Naive B cell (primary cell): ENCODE results near the gene IQSEC1. TPM values are rescaled to one million over a fixed set of nuclear protein-coding genes. Genes with fewer than 3 reads are reported as not detected.
A peak's percentile ranks its signal among the peaks of the same experiment; 100 is the strongest.

Source experiments
- ATAC-seq, 2 donors: fragments of 150-1000 bp; cut with Tn5 transposase; 2 replicates each; pipeline ENCODE4 v1.10.0; 2021; ENCODE audit warnings: low read depth in 2 of 2, mild to moderate bottlenecking in 2 of 2, moderate library complexity in 2 of 2
- DNase-seq: peaks from one replicate; pipeline ENCODE4 v3.0.0; 2022
- H3K27ac Mint-ChIP-seq, 6 donors: one replicate each; pipeline ENCODE4 v1.8.0; 2020 to 2022; ENCODE audit warnings: mild to moderate bottlenecking in 6 of 6, mixed read lengths in 6 of 6, moderate library complexity in 5 of 6, inconsistent platforms in 2 of 6
- H3K27me3 Mint-ChIP-seq, 3 donors: one replicate each; pipeline ENCODE4 v1.8.0; 2021 to 2022; ENCODE audit warnings: mixed read lengths in 3 of 3, mild to moderate bottlenecking in 1 of 3
- H3K36me3 Mint-ChIP-seq, 2 donors: one replicate each; pipeline ENCODE4 v1.8.0; 2020 to 2022; ENCODE audit warnings: mixed read lengths in 2 of 2, inconsistent platforms in 1 of 2, mild to moderate bottlenecking in 1 of 2
- H3K4me1 Mint-ChIP-seq, 3 donors: one replicate each; pipeline ENCODE4 v1.8.0; 2020 to 2022; ENCODE audit warnings: mixed read lengths in 3 of 3, inconsistent platforms in 1 of 3, mild to moderate bottlenecking in 1 of 3, moderate library complexity in 1 of 3
- H3K4me3 Mint-ChIP-seq, 8 donors: one replicate each; pipeline ENCODE4 v1.8.0; 2020 to 2022; ENCODE audit warnings: mild to moderate bottlenecking in 8 of 8, mixed read lengths in 8 of 8, moderate library complexity in 8 of 8, inconsistent platforms in 2 of 8
- H3K9me3 Mint-ChIP-seq, 7 donors: one replicate each; pipeline ENCODE4 v1.8.0; 2020 to 2022; ENCODE audit warnings: mixed read lengths in 7 of 7, mild to moderate bottlenecking in 5 of 7, inconsistent platforms in 2 of 7, moderate library complexity in 1 of 7
- polyA plus RNA-seq, 6 donors: library from polyadenylated mRNA; unstranded; fragments of 300-500 nt; fragmentation: Illumina TruSeq; gene quantifications; one replicate each; pipeline ENCODE4 v1.2.3, GENCODE V29; 2021; ENCODE audit warnings: low read depth in 6 of 6

IQSEC1 gene
- polyA plus RNA-seq, 6 donors from 2014 or later, result 14.6 to 73.4 (median 36.9) TPM

DNA sequence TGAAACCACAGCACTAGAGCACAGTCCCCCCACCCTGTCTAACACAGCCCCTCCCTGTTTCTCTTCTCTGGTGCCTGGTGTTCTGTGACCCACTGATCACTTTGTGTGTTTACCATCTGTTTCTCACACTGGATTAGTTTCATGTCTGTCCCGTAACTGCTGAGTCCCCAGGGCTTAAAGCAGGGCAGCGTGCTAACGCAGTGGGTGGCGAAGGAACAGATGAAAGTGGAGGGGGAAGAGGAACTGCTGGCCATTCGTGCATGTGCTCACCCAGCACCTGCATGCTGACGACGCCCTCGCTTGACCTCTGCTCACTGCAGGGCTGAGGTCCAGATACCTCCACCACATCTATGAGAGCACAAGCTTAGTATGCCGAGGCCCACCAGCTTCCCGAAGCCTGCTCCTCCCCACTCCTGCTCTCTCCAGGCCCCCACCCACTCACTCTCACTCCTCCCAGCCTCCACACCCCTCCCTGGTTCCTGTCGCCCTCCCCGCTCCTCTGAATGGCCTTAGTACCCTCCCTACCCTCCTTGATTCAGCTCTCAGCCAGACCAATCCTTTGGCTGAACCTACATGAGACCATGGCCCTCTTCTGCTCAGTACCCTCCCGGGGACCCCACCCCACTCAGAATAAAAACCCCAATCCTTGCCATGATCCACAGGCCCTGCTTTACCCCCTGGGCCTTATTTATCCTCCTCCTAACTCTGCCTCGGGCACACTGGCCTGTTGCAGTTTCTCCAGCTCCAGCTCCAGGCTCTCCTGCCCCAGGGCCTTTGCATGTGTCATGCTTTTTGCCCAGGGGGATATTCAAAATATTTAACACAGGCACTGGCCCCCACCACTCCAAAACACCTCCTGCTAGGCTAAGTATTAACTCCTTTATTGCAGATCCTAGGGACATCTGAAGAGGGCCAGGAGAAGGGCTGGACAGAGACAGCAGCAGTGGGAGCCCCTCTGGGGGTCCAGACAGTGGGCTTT is 15.1 kb upstream of the IQSEC1 start:
- H3K27ac Mint-ChIP-seq, result peak overlapping the region; percentile 96 to 99 (median 99)
- DNase-seq (peak; percentile 87), ATAC-seq (peak; percentile 63 to 70)
- H3K27me3 Mint-ChIP-seq, result no peaks in the 10 kb centered on the region
- peak overlapping the region; percentile 54 to 91 (median 80) for H3K4me3 Mint-ChIP-seq
- H3K4me1 Mint-ChIP-seq, result peaks cover 72 to 90% (median 83%) of the 10 kb centered on the region in 3 donors
- no peaks in the 10 kb centered on the region for H3K36me3 Mint-ChIP-seq
- no peaks in the 10 kb centered on the region for H3K9me3 Mint-ChIP-seq

DNA sequence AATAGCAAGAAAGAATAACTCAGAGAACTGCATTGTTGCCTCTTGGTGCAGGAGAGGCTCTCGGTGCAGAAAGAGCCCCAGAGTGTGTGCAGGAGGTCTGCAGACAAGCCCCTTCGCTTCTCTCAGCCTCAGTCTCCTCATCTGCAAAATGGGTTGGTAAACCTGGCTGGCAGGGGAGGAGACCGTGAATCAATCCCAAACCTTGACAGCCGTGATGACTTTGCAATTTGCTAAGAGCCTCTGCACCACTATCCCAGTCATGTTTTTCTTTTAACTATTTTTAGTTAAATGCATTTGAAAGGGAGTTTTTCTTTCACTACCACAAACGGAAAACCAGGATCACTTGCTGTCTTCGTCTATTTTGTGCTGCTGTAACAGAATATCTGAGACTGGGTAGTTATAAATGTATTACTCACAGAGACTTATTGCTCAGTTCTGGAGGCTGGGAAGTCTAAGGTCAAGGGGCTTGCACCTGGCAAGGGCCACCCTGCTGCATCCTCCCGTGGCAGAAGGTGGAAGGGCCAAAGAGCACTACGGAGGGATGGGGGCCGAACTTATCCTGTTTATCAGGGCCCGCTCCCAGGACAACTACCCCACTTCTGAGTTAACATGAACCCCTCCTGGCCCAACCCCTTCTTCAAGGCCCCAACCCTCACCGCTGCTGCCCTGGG is 14.2 kb upstream of the IQSEC1 start:
- Mint-ChIP-seq H3K36me3 (no peaks in the 10 kb centered on the region), H3K4me3 (peak overlapping the region; percentile 54 to 91 (median 80)), H3K4me1 (peaks cover 74 to 93% (median 85%) of the 10 kb centered on the region in 3 donors), H3K27me3 (no peaks in the 10 kb centered on the region), H3K9me3 (no peaks in the 10 kb centered on the region), H3K27ac (peak overlapping the region; percentile 98 to 99 (median 99))
- DNase-seq (no peak), ATAC-seq (no peak)

DNA sequence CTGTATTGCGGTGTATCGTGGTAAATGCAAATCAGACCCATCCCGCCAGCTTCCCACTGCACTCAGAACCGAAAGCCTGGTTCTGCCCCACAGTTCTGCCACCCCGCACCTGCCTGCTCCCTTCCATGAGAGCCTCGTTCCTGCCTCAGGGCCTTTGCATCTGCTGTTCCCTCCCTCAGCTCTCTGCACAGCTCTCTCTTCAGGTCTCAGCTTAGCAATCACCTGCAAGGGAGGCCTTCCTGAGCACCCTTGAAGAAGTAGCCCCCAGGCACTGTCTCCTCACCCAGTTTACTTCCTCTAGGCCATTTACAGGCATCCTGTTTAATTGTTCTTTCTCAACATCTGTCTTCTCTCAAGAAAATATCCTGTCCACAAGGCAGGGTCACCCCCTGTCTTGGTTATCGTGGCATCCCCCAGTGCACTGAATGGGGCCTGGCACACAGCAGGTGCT is 13.3 kb upstream of the IQSEC1 start:
- ATAC-seq (peak in 1 of 2 donors; percentile 5), DNase-seq (peak; percentile 57)
- H3K4me3 Mint-ChIP-seq, result peak overlapping the region; percentile 54 to 91 (median 78)

DNA sequence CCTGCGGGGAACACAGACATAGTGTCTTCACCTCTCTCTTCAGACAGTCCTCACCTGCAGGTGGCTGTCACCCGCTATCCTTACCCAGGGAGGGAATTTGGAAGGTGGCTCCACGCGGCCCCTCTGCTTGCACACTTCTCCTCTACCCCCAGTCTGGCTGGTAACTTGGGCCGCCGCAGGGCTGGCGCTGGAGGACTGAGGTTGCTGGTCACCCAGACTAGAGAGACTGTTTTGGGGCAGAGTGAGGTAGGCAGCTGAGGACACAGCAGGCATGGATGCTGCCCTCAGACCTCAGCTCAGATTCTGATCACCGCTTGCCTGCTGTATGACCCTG is 12.6 kb upstream of the IQSEC1 start:
- Mint-ChIP-seq H3K4me3 (peak overlapping the region in 4 of 8 donors; percentile 76 to 91 (median 89)), H3K9me3 (no peaks in the 10 kb centered on the region), H3K27ac (peak overlapping the region; percentile 87 to 99 (median 99)), H3K27me3 (no peaks in the 10 kb centered on the region), H3K4me1 (peaks cover 74 to 88% (median 83%) of the 10 kb centered on the region in 3 donors), H3K36me3 (no peaks in the 10 kb centered on the region)
- DNase-seq (no peak), ATAC-seq (no peak)

More for the DNA sequence above, 13.3 kb upstream of the IQSEC1 start:
- H3K36me3 Mint-ChIP-seq, result no peaks in the 10 kb centered on the region
- H3K9me3 Mint-ChIP-seq, result no peaks in the 10 kb centered on the region
- peak overlapping the region; percentile 98 to 99 (median 99) for H3K27ac Mint-ChIP-seq
- peaks cover 77 to 94% (median 87%) of the 10 kb centered on the region in 3 donors for H3K4me1 Mint-ChIP-seq
- H3K27me3 Mint-ChIP-seq, result no peaks in the 10 kb centered on the region

DNA sequence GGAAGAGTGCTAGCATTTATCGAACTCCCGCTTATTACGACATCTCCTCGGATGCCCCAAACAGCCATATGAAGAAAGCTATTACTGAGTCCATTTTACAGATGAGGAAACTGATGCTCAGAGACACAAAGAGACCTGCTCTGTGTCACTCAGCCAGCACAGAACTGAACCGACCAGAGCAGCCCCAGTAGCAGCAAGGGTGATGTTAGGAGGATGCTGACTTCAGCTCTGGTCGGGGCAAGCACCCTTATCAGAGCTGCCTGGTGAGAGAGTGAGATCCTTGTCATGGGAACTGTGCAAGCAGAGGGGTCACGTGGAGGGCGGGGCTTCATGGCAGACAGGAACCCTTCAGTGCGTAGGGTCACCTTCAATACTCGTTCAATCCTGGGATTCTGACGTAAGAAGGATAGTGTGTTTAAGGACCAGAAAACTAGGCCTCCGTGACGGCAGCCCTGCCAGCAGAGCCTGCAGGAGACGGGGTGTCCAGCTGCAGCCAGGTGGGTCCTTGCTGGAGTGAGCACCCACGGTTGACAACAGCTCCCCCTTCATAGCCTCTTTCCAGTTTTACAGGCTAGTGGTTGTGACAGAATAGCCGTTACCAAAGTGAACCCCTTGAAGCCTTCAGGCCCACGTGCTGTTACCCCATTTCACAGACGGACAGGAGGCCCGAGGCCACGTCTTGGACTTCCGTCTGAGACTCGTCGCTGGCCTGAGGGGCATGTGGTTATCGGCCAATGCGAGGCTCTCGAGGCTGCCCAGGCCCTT is 12.0 kb upstream of the IQSEC1 start:
- Mint-ChIP-seq H3K27me3 (no peaks in the 10 kb centered on the region), H3K36me3 (no peaks in the 10 kb centered on the region), H3K9me3 (no peaks in the 10 kb centered on the region), H3K4me1 (peaks cover 79 to 87% (median 86%) of the 10 kb centered on the region in 3 donors), H3K4me3 (peak overlapping the region in 5 of 8 donors; percentile 15 to 90 (median 81)), H3K27ac (peak overlapping the region; percentile 87 to 99 (median 99))
- no peak for ATAC-seq
- no peak for DNase-seq

DNA sequence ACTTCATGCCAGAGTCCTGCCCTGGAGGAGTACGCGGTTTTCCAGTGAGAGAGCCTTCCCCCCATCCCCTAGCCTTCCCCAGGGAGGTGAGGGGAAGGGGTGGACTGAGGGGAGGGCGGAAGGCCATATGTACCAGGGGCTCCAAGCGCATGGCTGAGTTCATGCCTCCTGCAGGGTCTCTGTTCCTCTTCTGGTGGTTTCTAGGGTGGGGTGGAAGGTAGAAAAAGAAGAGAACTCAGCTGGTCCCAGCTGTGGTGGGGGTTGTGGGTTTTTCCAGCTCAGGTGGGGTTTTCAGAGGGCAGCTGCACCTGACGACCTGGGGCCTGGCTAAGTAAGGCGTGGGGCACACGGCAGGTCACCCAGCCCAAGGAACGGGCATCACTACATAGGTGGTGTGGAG is 10.7 kb upstream of the IQSEC1 start:
- no peaks in the 10 kb centered on the region for H3K36me3 Mint-ChIP-seq
- peaks cover 83 to 91% (median 87%) of the 10 kb centered on the region in 3 donors for H3K4me1 Mint-ChIP-seq
- H3K4me3 Mint-ChIP-seq, result peak overlapping the region; percentile 13 to 91 (median 84)

DNA sequence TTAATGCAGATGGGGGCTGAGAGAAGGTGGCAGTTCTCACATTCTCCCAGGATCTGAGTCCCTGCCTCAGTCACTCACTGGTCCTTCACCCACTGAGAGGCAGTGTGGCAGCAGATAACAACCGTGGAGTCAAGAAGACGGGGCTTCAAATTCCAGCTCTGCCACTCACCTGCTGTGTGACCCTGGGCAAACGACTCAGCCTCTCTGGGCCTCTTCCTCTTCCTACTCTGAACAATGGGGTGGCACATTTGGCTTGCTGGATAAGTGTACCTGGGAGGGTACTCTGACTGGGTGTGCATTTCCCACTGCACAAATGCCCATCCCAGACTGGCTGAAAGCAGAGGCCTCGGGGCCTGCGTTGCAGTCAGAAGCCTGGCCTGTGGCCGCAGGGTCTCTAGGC is 10.0 kb upstream of the IQSEC1 start:
- Mint-ChIP-seq H3K27me3 (no peaks in the 10 kb centered on the region), H3K4me3 (peak overlapping the region in 7 of 8 donors; percentile 13 to 91 (median 81)), H3K4me1 (peaks cover 82 to 91% (median 87%) of the 10 kb centered on the region in 3 donors), H3K9me3 (no peaks in the 10 kb centered on the region), H3K36me3 (no peaks in the 10 kb centered on the region), H3K27ac (peak overlapping the region; percentile 86 to 99 (median 99))
- ATAC-seq (no peak), DNase-seq (no peak)

More for the DNA sequence above, 10.7 kb upstream of the IQSEC1 start:
- DNase-seq (peak; percentile 90), ATAC-seq (peak; percentile 75 to 80)
- Mint-ChIP-seq H3K9me3 (no peaks in the 10 kb centered on the region), H3K27me3 (no peaks in the 10 kb centered on the region), H3K27ac (peak overlapping the region; percentile 86 to 99 (median 99))

DNA sequence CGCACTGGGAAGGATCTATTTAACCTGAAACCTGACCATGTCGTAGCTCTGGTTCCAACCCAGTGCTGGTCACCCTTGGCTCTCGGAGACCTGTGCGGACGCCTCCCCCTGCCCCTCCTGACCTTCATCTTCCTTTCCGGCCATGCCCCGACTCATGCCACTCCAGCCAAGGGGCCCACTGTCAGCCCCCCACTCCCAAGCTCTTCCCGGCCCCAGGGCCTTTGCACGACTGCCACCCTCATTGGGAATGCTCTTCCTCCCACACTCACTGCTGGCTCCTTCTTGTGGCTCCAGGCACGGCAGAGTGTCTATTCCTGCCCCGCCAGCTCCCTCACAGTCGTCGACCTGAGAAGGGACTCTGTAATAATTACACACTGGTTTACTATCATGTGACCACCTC is 9.4 kb upstream of the IQSEC1 start:
- Mint-ChIP-seq H3K9me3 (no peaks in the 10 kb centered on the region), H3K4me3 (peak overlapping the region in 6 of 8 donors; percentile 34 to 91 (median 80)), H3K4me1 (peaks cover 82 to 91% (median 87%) of the 10 kb centered on the region in 3 donors), H3K27me3 (no peaks in the 10 kb centered on the region), H3K27ac (peak overlapping the region; percentile 61 to 99 (median 98)), H3K36me3 (no peaks in the 10 kb centered on the region)
- ATAC-seq, result no peak
- no peak for DNase-seq

DNA sequence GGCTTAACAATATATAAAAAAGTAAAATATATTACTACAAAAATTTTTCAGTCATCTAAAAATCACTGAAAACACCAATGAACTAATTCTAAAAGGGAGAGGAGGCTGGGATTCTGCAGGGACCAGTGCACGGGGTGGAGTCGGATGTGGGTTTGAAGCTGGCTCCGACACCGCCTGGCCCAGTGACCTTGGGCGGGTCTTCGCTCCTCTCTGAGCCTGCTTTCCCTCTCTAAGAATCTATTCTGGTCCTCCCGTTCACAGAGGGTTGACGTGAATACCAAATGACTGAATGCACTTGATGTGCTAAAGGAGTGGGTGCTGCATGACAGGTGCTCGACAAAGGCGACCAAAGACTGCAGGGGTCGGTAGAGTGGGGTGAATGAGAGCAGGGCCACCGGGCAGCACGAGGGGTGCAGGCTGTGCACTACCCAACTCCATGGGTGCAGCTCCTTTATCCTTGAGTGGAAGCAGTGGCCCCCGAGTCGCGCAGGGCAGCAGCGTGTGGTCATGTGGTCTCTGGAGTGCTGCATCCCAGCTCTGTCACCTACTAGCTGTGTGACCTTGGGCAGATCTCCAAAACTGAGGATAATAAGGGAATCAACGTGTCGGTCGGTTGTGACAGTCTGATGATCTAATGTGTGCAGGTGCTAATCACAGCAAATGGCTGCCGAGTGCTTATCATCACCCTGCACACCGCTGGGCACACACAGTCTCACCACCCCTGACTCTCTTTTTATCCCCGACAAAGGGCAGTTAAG is 8.6 kb upstream of the IQSEC1 start:
- Mint-ChIP-seq H3K36me3 (no peaks in the 10 kb centered on the region), H3K4me1 (peaks cover 75 to 86% (median 84%) of the 10 kb centered on the region in 3 donors), H3K4me3 (peak overlapping the region in 4 of 8 donors; percentile 29 to 67 (median 46)), H3K27ac (peak overlapping the region in 5 of 6 donors; percentile 38 to 99 (median 90)), H3K9me3 (no peaks in the 10 kb centered on the region), H3K27me3 (no peaks in the 10 kb centered on the region)
- no peak for ATAC-seq
- DNase-seq, result no peak

DNA sequence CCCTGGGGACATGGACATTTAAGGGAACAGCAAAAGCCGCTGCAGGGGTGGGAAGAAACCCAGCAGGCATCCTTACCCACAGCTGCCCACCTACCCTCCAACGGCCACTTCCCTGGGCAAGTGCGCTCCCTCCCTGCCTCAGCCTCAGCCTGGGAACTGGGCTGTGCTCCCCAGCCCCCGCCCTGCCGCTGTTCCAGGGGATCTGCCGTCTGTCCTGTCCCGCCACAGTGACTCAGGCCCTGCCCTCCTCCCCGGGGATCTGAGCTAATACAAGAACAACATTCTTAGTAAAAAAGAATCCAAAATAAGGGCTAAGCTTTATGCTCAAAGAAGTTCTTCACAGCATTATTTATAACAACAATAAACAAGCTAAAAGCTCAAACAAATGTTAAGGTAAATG is 7.4 kb upstream of the IQSEC1 start:
- H3K4me1 Mint-ChIP-seq, result peaks cover 63 to 76% (median 74%) of the 10 kb centered on the region in 3 donors
- H3K36me3 Mint-ChIP-seq, result no peaks in the 10 kb centered on the region
- no peaks in the 10 kb centered on the region for H3K27me3 Mint-ChIP-seq
- no peak for DNase-seq
- no peaks in the 10 kb centered on the region for H3K9me3 Mint-ChIP-seq
- peak overlapping the region in 1 of 6 donors; percentile 63 for H3K27ac Mint-ChIP-seq
- ATAC-seq, result no peak
- H3K4me3 Mint-ChIP-seq, result peak overlapping the region in 3 of 8 donors; percentile 32 to 69 (median 33)

DNA sequence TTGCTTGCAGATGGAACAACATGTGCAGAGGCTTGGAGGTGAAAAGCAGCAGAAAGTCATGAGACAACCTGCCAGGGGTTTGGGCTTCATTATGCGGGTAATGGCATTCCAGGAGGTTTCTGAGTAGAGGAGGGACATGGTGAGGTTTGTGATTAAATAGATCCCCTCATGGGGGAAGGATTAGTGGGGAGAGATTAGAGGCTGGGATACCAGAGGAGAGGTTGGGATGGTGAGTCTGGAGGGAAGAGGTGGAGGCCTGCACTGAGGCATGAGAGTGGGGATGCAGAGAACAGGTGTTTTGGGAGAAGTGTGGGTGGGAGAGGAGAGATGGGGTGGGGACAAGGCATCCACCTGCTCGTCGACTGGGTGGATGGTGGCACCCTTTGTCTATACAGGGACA is 6.8 kb upstream of the IQSEC1 start:
- Mint-ChIP-seq H3K4me1 (peaks cover 63 to 76% (median 74%) of the 10 kb centered on the region in 3 donors), H3K9me3 (no peaks in the 10 kb centered on the region), H3K27ac (peak overlapping the region in 4 of 6 donors; percentile 34 to 86 (median 58)), H3K27me3 (no peaks in the 10 kb centered on the region), H3K36me3 (no peaks in the 10 kb centered on the region), H3K4me3 (peak overlapping the region in 4 of 8 donors; percentile 2 to 32 (median 18))
- no peak for ATAC-seq
- no peak for DNase-seq

DNA sequence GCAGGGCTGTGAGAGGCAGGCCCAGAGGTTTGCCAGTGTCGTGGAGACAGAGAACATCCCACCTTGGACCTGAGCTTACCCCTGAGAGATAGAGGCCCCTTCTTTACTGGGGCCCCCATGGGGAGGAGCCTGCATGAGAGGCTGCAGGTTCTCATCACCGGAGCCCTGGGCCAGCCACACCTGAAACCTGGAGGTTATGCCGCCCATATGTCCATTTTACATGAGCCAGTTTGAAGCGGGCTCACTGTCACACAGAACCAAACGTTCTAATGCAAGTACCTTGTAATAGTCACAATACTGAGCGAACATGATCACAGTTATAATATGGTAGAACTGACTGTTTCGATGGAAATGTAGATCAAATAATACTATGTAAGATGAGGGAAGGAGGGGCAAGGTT is 6.3 kb upstream of the IQSEC1 start:
- DNase-seq (no peak), ATAC-seq (no peak)
- no peaks in the 10 kb centered on the region for H3K9me3 Mint-ChIP-seq
- peaks cover 58 to 71% (median 70%) of the 10 kb centered on the region in 3 donors for H3K4me1 Mint-ChIP-seq
- no peaks in the 10 kb centered on the region for H3K36me3 Mint-ChIP-seq
- H3K4me3 Mint-ChIP-seq, result peak overlapping the region in 3 of 8 donors; percentile 3 to 32 (median 11)
- H3K27me3 Mint-ChIP-seq, result no peaks in the 10 kb centered on the region
- peak overlapping the region in 4 of 6 donors; percentile 34 to 86 (median 58) for H3K27ac Mint-ChIP-seq
